Testis (tissue), 3 donors: ENCODE data around the gene SMCO1. TPM values are rescaled to one million over a fixed set of nuclear protein-coding genes. Genes with fewer than 3 reads are reported as not detected.

ENCODE experiments used
- DNase-seq: peaks from one replicate; pipeline ENCODE4 v3.0.0-alpha.2; 2019
- H3K27ac ChIP-seq, 2 donors: fragments of 200-600 bp; sonication (generic); one replicate each; pipeline ENCODE4 v1.5.1; 2019
- H3K27me3 ChIP-seq: fragments of 200-600 bp; sonication (generic); one replicate; pipeline ENCODE4 v1.5.1; 2019
- H3K36me3 ChIP-seq: fragments of 200-600 bp; sonication (generic); one replicate; pipeline ENCODE4 v1.5.1; 2017; ENCODE audit warnings: low read depth; ENCODE audit errors: missing control alignments
- H3K4me1 ChIP-seq: fragments of 200-600 bp; sonication (generic); one replicate; pipeline ENCODE4 v1.5.1; 2019
- H3K4me3 ChIP-seq, 2 donors: fragments of 200-600 bp; sonication (generic); one replicate each; pipeline ENCODE4 v1.5.1; 2017 to 2019
- H3K9me3 ChIP-seq: fragments of 200-600 bp; sonication (generic); one replicate; pipeline ENCODE4 v1.5.1; 2017
- POLR2A ChIP-seq: fragments of 450-650 bp; IDR thresholded peaks from one replicate; pipeline ENCODE4 v1.6.1; 2017; ENCODE audit warnings: antibody characterized with exemption, mild to moderate bottlenecking, moderate library complexity
- WGBS, 2 donors: methylation state at CpG; one replicate each; pipeline ENCODE4 v1.1.5; 2018; 5-methylcytosine and 5-hydroxymethylcytosine counted together
- intact Hi-C: fragments of 100-400 bp; cut with DNase I; formaldehyde crosslinking; loops from one replicate; pipeline ENCODE4 v1.15.1; 2023; ENCODE audit warnings: low total_unique reads
- polyA plus RNA-seq: library from polyadenylated mRNA; stranded (reverse); fragments of 350-450 nt; fragmentation: Illumina TruSeq; extraction: RNeasy Lipid Tissue Mini Kit (QIAGEN cat#74804); gene quantifications from one replicate; pipeline ENCODE4 v1.2.3, GENCODE V29; 2014; ENCODE audit warnings: low read depth, low replicate concordance; ENCODE audit not compliant: insufficient read depth
- total RNA-seq, 2 donors: library from RNA; depleted of rRNA; stranded (reverse); fragments of >200 nt; gene quantifications; one replicate each; pipeline ENCODE4 v1.2.3, GENCODE V29; 2016
- TF ChIP-seq, protein P1 (sequence below), 3 experiments: fragments of 450-650 bp in 2 of 3; fragments of 200-600 bp in 1 of 3; sonication (generic) in 1 of 3; IDR thresholded peaks; one replicate each; pipeline ENCODE4 v1.5.1; 2016 to 2019; ENCODE audit warnings: antibody characterized with exemption in 3 of 3, mild to moderate bottlenecking in 2 of 3, moderate library complexity in 1 of 3

SMCO1 gene
- total and polyA plus RNA-seq, 3 donors from 2014 or later = 0.24 to 0.91 (median 0.25) TPM

DNA sequence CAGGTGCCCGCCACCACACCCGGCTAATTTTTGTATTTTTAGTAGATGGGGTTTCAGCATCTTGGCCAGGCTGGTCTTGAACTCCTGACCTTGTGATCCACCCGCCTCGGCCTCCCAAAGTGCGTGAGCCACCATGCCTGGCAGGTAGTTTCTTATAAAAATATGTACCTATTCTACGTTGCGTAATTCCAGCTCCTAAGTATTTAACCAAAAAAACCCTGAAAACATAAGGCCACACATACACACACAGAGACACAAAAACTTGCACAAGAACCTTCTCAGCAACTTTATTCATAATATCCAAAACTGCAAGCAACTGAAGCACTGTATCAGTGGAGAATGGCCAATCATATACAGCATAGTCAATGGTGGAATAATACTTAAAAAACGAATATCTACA is 16.8 kb downstream of the SMCO1 start:
- no peaks in the 10 kb centered on the region for H3K36me3 ChIP-seq
- TF ChIP-seq, protein P1, sequence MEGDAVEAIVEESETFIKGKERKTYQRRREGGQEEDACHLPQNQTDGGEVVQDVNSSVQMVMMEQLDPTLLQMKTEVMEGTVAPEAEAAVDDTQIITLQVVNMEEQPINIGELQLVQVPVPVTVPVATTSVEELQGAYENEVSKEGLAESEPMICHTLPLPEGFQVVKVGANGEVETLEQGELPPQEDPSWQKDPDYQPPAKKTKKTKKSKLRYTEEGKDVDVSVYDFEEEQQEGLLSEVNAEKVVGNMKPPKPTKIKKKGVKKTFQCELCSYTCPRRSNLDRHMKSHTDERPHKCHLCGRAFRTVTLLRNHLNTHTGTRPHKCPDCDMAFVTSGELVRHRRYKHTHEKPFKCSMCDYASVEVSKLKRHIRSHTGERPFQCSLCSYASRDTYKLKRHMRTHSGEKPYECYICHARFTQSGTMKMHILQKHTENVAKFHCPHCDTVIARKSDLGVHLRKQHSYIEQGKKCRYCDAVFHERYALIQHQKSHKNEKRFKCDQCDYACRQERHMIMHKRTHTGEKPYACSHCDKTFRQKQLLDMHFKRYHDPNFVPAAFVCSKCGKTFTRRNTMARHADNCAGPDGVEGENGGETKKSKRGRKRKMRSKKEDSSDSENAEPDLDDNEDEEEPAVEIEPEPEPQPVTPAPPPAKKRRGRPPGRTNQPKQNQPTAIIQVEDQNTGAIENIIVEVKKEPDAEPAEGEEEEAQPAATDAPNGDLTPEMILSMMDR (IDR thresholded peaks at IDR 0.05) = no peak
- no peak for TF ChIP-seq POLR2A
- H3K27me3 ChIP-seq = no peaks in the 10 kb centered on the region
- H3K4me1 ChIP-seq = peaks cover 7% of the 10 kb centered on the region
- H3K27ac ChIP-seq = no peak overlapping the region
- no peak for DNase-seq
- 91 to 98% methylated on average over 8 of the region's 8 CpGs for WGBS, 2 donors
- intact Hi-C loops = no loop called here
- no peaks in the 10 kb centered on the region for H3K9me3 ChIP-seq
- H3K4me3 ChIP-seq = no peak overlapping the region

GRCh38 chr3:196496183-196496582 is 19.0 kb downstream of the SMCO1 start:
- Histone ChIP-seq H3K9me3 (no peaks in the 10 kb centered on the region), H3K4me3 (no peak overlapping the region), H3K36me3 (no peaks in the 10 kb centered on the region), H3K4me1 (peaks cover 5% of the 10 kb centered on the region), H3K27me3 (no peaks in the 10 kb centered on the region), H3K27ac (no peak overlapping the region)
- DNase-seq = no peak
- TF ChIP-seq, protein P1 (IDR thresholded peaks at IDR 0.05) = no peak
- no peak for TF ChIP-seq POLR2A
- intact Hi-C loops = no loop called here
- 78 to 80% methylated on average over 4 of the region's 4 CpGs for WGBS, 2 donors

- intact Hi-C loops = no loop called here
- H3K4me3 ChIP-seq = no peak overlapping the region
- WGBS, 2 donors = 95 to 98% methylated on average over 7 of the region's 7 CpGs
- no peaks in the 10 kb centered on the region for H3K4me1 ChIP-seq
- no peak for DNase-seq
- H3K27me3 ChIP-seq = no peaks in the 10 kb centered on the region
- TF ChIP-seq, protein P1 (IDR thresholded peaks at IDR 0.05) = no peak
- no peak for TF ChIP-seq POLR2A
- no peaks in the 10 kb centered on the region for H3K9me3 ChIP-seq
- no peaks in the 10 kb centered on the region for H3K36me3 ChIP-seq
- no peak overlapping the region for H3K27ac ChIP-seq
Observed at GRCh38 chr3:196493292-196493691, 21.9 kb downstream of the SMCO1 start.

- no peak overlapping the region for H3K27ac ChIP-seq
- H3K27me3 ChIP-seq = no peaks in the 10 kb centered on the region
- intact Hi-C loops = no loop called here
- H3K4me1 ChIP-seq = no peaks in the 10 kb centered on the region
- WGBS, 2 donors = 93 to 96% methylated on average over 2 of the region's 2 CpGs
- no peaks in the 10 kb centered on the region for H3K9me3 ChIP-seq
- no peaks in the 10 kb centered on the region for H3K36me3 ChIP-seq
- TF ChIP-seq, protein P1 (IDR thresholded peaks at IDR 0.05) = no peak
- TF ChIP-seq POLR2A = no peak
- H3K4me3 ChIP-seq = no peak overlapping the region
- no peak for DNase-seq
Observed at GRCh38 chr3:196492080-196492479, 23.1 kb downstream of the SMCO1 start.

DNA sequence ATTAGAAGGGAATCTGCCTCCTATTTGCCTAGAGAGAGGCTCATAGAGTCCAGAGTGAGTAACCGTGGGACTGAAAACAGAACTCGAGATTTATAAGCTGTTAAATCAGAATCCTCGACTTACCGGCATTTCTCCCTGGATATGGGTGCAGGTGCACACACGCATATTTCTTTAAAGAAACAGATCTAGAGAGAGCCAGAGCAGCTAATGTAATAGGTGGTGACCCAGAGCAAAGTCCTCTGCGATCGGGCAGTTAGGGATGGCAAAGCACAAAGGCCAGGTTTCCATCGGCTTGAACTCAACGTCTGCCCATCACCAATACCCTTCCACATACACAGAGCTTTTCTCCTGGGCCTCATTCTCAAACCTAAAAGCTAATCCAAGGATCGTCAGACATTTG is 25.4 kb downstream of the SMCO1 start:
- Histone ChIP-seq H3K36me3 (no peaks in the 10 kb centered on the region), H3K4me1 (no peaks in the 10 kb centered on the region), H3K27ac (no peak overlapping the region), H3K4me3 (no peak overlapping the region), H3K9me3 (no peaks in the 10 kb centered on the region), H3K27me3 (no peaks in the 10 kb centered on the region)
- WGBS, 2 donors = 92% methylated on average over 10 of the region's 10 CpGs
- no peak for DNase-seq
- TF ChIP-seq, protein P1 (IDR thresholded peaks at IDR 0.05) = no peak
- TF ChIP-seq POLR2A = no peak
- intact Hi-C loops = no loop called here
